Heart left ventricle (tissue), 16 donors: Measurements from ENCODE around the gene CCS. TPM values are rescaled to one million over a fixed set of nuclear protein-coding genes. Genes with fewer than 3 reads are reported as not detected.
"Not testable (repeated sequence)": the region's sequence is repeated elsewhere in the genome, so short reads cannot be mapped to it uniquely, and the experiment has no call there.

Source experiments
- ATAC-seq, 4 donors: fragments of 200-7000 bp; cut with Tn5 transposase; one replicate each; pipeline ENCODE4 v1.9.1; 2020 to 2022; ENCODE audit warnings: moderate library complexity in 4 of 4, mild to moderate bottlenecking in 3 of 4, moderate number of reproducible peaks in 1 of 4
- DNase-seq, 5 donors: peaks; one replicate each; pipeline ENCODE4 v3.0.0-alpha.2; 2020
- H3K27ac ChIP-seq, 12 donors: fragments of 200-600 bp; sonication (generic) in 4 of 12; one replicate each; pipeline versions ENCODE4 v1.5.0 to v1.8.0; 2016 to 2022; ENCODE audit warnings: mild to moderate bottlenecking in 2 of 12
- H3K27me3 ChIP-seq, 9 donors: fragments of 200-600 bp; sonication (generic) in 2 of 9; one replicate each; pipeline versions ENCODE4 v1.5.1 to v1.8.0; 2016 to 2022; ENCODE audit warnings: mild to moderate bottlenecking in 3 of 9
- H3K36me3 ChIP-seq, 9 donors: fragments of 200-600 bp; sonication (generic) in 2 of 9; one replicate each; pipeline versions ENCODE4 v1.5.0 to v1.8.0; 2018 to 2022; ENCODE audit warnings: mild to moderate bottlenecking in 2 of 9
- H3K4me1 ChIP-seq, 12 donors: fragments of 200-600 bp; sonication (generic) in 4 of 12; one replicate each; pipeline versions ENCODE4 v1.5.0 to v1.8.0; 2016 to 2022; ENCODE audit warnings: mild to moderate bottlenecking in 3 of 12
- H3K4me3 ChIP-seq, 12 donors: fragments of 200-600 bp; sonication (generic) in 4 of 12; one replicate each; pipeline versions ENCODE4 v1.5.0 to v1.8.0; 2017 to 2022; ENCODE audit warnings: mild to moderate bottlenecking in 9 of 12, moderate library complexity in 4 of 12
- H3K9me3 ChIP-seq, 12 donors: fragments of 200-600 bp; sonication (generic) in 4 of 12; one replicate each; pipeline versions ENCODE4 v1.5.0 to v1.8.0; 2016 to 2022; ENCODE audit warnings: mild to moderate bottlenecking in 1 of 12
- CTCF ChIP-seq, 12 donors: fragments of 200-600 bp; sonication (generic) in 4 of 12; IDR thresholded peaks; one replicate each; pipeline versions ENCODE4 v1.5.0 to v1.8.0; 2018 to 2022; ENCODE audit warnings: antibody characterized with exemption in 12 of 12, mild to moderate bottlenecking in 5 of 12
- POLR2A ChIP-seq, 2 donors: fragments of 450-650 bp; IDR thresholded peaks; one replicate each; pipeline ENCODE4 v1.6.1; 2017; ENCODE audit warnings: antibody characterized with exemption in 2 of 2, mild to moderate bottlenecking in 2 of 2, moderate library complexity in 2 of 2
- WGBS, 4 donors: extraction: QIAGEN DNeasy Blood & Tissue Kit in 2 of 4; methylation state at CpG; one replicate each; pipeline versions ENCODE4 v1.1.5 to v1.1.7; 2013 to 2018; 5-methylcytosine and 5-hydroxymethylcytosine counted together
- intact Hi-C, 10 donors: fragments of 100-400 bp; cut with DNase I; formaldehyde crosslinking; loops; one replicate each; pipeline versions ENCODE4 v1.11.1 to v1.14.2; 2022
- polyA plus RNA-seq, 2 donors: library from polyadenylated mRNA; stranded (reverse); fragments of 200-250 nt; gene quantifications; one replicate each; pipeline ENCODE4 v1.2.3, GENCODE V29; 2013
- total RNA-seq, 9 donors: library from RNA; depleted of rRNA in 2 of 9; stranded (reverse); fragments of >200 nt in 2 of 9; fragmentation: NEBNext Ultra II Directional in 3 of 9; extraction: Animal tissue kit (Norgen Biotek cat#: 25700) in 3 of 9; gene quantifications; one replicate each; pipeline versions ENCODE4 v1.1.0 to v1.2.4, GENCODE V29; 2016 to 2023
- donor health status: ischemic (EF 13 %, LVEDD 7.1; RV severe dilation, severe dysfunction).
- donor health status: healthy with polysubstance abuse.
- donor health status: DM: no; HTN: yes; CAD: no.
- donor health status: DM: no; HTN: no; CAD: no.
- donor health status: ischemic (EF 25% LVEDD 6.9; RV normal size, moderate dysfunction).
- donor health status: ischemic (EF 25% LVEDD 5.7; RV mildly dilated, moderate dysfunction).
- donor health status: healthy.
- donor health status: DM: yes; HTN: yes; CAD: no.
- donor health status: ischemic (EF 35%, LVEDD 5.7; RV mildly dilated, moderate dysfunction).
- donor health status: nonischemic (EF 11% LVEDD 7.7; RV severe dilation, severe dysfunction).
- donor health status: DM: yes; HTN: yes; CAD: no.
- donor health status: PGD.
- donor health status: ischemic (EF 29% LVEDD 5.4; RV normal size, mild dysfunction).
- donor health status: nonischemic (EF 23%, LVEDD 6.1; RV moderate dilation, normal function).

Gene CCS
- total and polyA plus RNA-seq, 11 donors, result 13.9 to 41.1 (median 20.1) TPM

- Histone ChIP-seq H3K4me1 (peaks cover 22 to 72% (median 58%) of the 10 kb centered on the region in 12 donors), H3K27ac (peak overlapping the region; percentile 43 to 93 (median 88)), H3K4me3 (peak overlapping the region; percentile 56 to 94 (median 75)), H3K27me3 (no peaks in the 10 kb centered on the region), H3K9me3 (no peaks in the 10 kb centered on the region), H3K36me3 (peaks cover 3 to 55% (median 46%) of the 10 kb centered on the region in 9 donors)
- DNase-seq (peak in 2 of 5 donors; percentile 29 to 34), ATAC-seq (peak in 2 of 4 donors; percentile 1 to 7)
- 1 to 3% (median 3%) methylated on average over 27 of the region's 27 CpGs for WGBS, 4 donors
- intact Hi-C loops, result loop anchor here in 5 of 10 donors (2.0 to 5.0 kb wide), 5 partner anchors 22 to 58 kb away; partner anchors contain the start of genes RBM4B (in 2 of the 5) and RBM14 (in 1 of the 5)
- TF ChIP-seq CTCF (IDR thresholded peaks at IDR 0.05), result peak in 1 of 12 donors; percentile 10
- no peak for TF ChIP-seq POLR2A (IDR thresholded peaks at IDR 0.05)
These were observed 46.3 kb downstream of the CCS start for GRCh38 chr11:66639066-66639813.

GRCh38 chr11:66639814-66640340 lies 46.9 kb downstream of the CCS start:
- not testable (repeated sequence) for DNase-seq, H3K27me3 ChIP-seq, H3K9me3 ChIP-seq, ATAC-seq
- H3K4me1 ChIP-seq, result peaks cover 22 to 79% (median 64%) of the 10 kb centered on the region in 12 donors
- peak overlapping the region in 2 of 12 donors; percentile 15 to 91 for H3K27ac ChIP-seq
- H3K36me3 ChIP-seq, result peaks cover 3 to 55% (median 52%) of the 10 kb centered on the region in 9 donors
- WGBS, 4 donors, result 51 to 61% (median 57%) methylated on average over 9 to 10 of the region's 10 CpGs
- intact Hi-C loops, result loop anchor here in 5 of 10 donors (2.0 to 5.0 kb wide), 5 partner anchors 23 to 59 kb away; partner anchors contain the start of genes RBM4B (in 2 of the 5) and RBM14 (in 1 of the 5)
- H3K4me3 ChIP-seq, result peak overlapping the region in 11 of 12 donors; percentile 65 to 94 (median 75)

GRCh38 chr11:66641834-66642233 lies 48.8 kb downstream of the CCS start:
- peaks cover 22 to 91% (median 81%) of the 10 kb centered on the region in 12 donors for H3K4me1 ChIP-seq
- intact Hi-C loops, result no loop called here
- no peak for TF ChIP-seq POLR2A (IDR thresholded peaks at IDR 0.05)
- TF ChIP-seq CTCF (IDR thresholded peaks at IDR 0.05), result no peak
- ATAC-seq, result no peak
- WGBS, 4 donors, result 13 to 20% (median 17%) methylated on average over 3 of the region's 3 CpGs
- peak overlapping the region in 9 of 12 donors; percentile 15 to 94 (median 75) for H3K4me3 ChIP-seq
- H3K27ac ChIP-seq, result peak overlapping the region in 2 of 12 donors; percentile 7 to 26
- no peaks in the 10 kb centered on the region for H3K9me3 ChIP-seq
- no peak for DNase-seq
- no peaks in the 10 kb centered on the region for H3K27me3 ChIP-seq
- peaks cover 3 to 74% (median 71%) of the 10 kb centered on the region in 9 donors for H3K36me3 ChIP-seq

GRCh38 chr11:66643745-66644437 lies 50.9 kb downstream of the CCS start:
- 86 to 91% (median 90%) methylated on average over 17 to 24 of the region's 24 CpGs for WGBS, 4 donors

More at GRCh38 chr11:66643745-66644437, 50.9 kb downstream of the CCS start:
- Histone ChIP-seq H3K36me3 (peaks cover 3 to 95% (median 88%) of the 10 kb centered on the region in 9 donors), H3K9me3 (no peaks in the 10 kb centered on the region), H3K27me3 (no peaks in the 10 kb centered on the region), H3K27ac (no peak overlapping the region), H3K4me1 (peaks cover 22 to 83% (median 72%) of the 10 kb centered on the region in 12 donors), H3K4me3 (peak overlapping the region in 2 of 12 donors; percentile 75 to 90)
- TF ChIP-seq POLR2A (IDR thresholded peaks at IDR 0.05) (no peak), CTCF (IDR thresholded peaks at IDR 0.05) (no peak)
- no peak for DNase-seq
- no peak for ATAC-seq
- intact Hi-C loops, result no loop called here
